KMS-11 (cell line): ENCODE results near the gene MARF1.

Source experiments
- H2AFZ ChIP-seq: fragments of 200-600 bp; sonication (generic); 2 replicates; pipeline ENCODE4 v1.6.1; 2016; ENCODE audit warnings: antibody characterized with exemption, mixed run types, low read depth
- H3K27ac ChIP-seq: fragments of 200-600 bp; sonication (generic); 2 replicates; pipeline ENCODE4 v1.6.1; 2016; ENCODE audit warnings: mild to moderate bottlenecking, mixed run types
- H3K27me3 ChIP-seq: fragments of 200-600 bp; sonication (generic); 2 replicates; pipeline ENCODE4 v1.6.1; 2017; ENCODE audit warnings: mild to moderate bottlenecking, low read depth, mixed run types, moderate library complexity; ENCODE audit not compliant: insufficient read depth
- H3K36me3 ChIP-seq: fragments of 200-600 bp; sonication (generic); 2 replicates; pipeline ENCODE4 v1.6.1; 2017; ENCODE audit warnings: mild to moderate bottlenecking, mixed run types; ENCODE audit not compliant: insufficient read depth
- H3K4me1 ChIP-seq: fragments of 200-600 bp; sonication (generic); 2 replicates; pipeline ENCODE4 v1.6.1; 2016; ENCODE audit warnings: mild to moderate bottlenecking, low read depth, mixed run types; ENCODE audit not compliant: poor library complexity, severe bottlenecking
- H3K4me2 ChIP-seq: fragments of 200-600 bp; sonication (generic); 2 replicates; pipeline ENCODE4 v1.7.0; 2016; ENCODE audit warnings: mild to moderate bottlenecking, mixed run types
- H3K4me3 ChIP-seq: fragments of 200-600 bp; sonication (generic); IDR thresholded peaks from 2 replicates; pipeline ENCODE4 v1.6.1; 2017; ENCODE audit warnings: low read depth, low read length, mixed read lengths; ENCODE audit not compliant: insufficient read depth
- H3K79me2 ChIP-seq: fragments of 200-600 bp; sonication (generic); 2 replicates; pipeline ENCODE4 v1.6.1; 2016; ENCODE audit warnings: low read depth, mixed run types; ENCODE audit not compliant: insufficient read depth
- H3K9ac ChIP-seq: fragments of 200-600 bp; sonication (generic); 2 replicates; pipeline ENCODE4 v1.6.1; 2016; ENCODE audit warnings: mild to moderate bottlenecking, mixed run types
- H4K20me1 ChIP-seq: fragments of 200-600 bp; sonication (generic); 2 replicates; pipeline ENCODE4 v1.6.1; 2016; ENCODE audit warnings: mild to moderate bottlenecking, mixed run types; ENCODE audit not compliant: insufficient read depth
- CTCF ChIP-seq: fragments of 200-600 bp; sonication (generic); conservative IDR thresholded peaks from 2 replicates; pipeline ENCODE4 v1.6.1; 2017; ENCODE audit warnings: low read depth, mild to moderate bottlenecking, antibody characterized with exemption, low read length, moderate library complexity, mixed read lengths

MARF1 gene

GRCh38 chr16:15564604-15565339 is 78.2 kb downstream of the MARF1 start:
- Histone ChIP-seq H3K4me1 (no peaks in the 10 kb centered on the region), H3K27ac (no peak overlapping the region), H3K27me3 (no peaks in the 10 kb centered on the region), H2AFZ (no peak overlapping the region), H3K4me3 (no peak overlapping the region), H3K9ac (no peak overlapping the region), H3K36me3 (no peaks in the 10 kb centered on the region), H4K20me1 (no peaks in the 10 kb centered on the region), H3K79me2 (no peaks in the 10 kb centered on the region), H3K4me2 (no peak overlapping the region)
- TF ChIP-seq CTCF, result no peak

- no peak overlapping the region for H3K4me3 ChIP-seq
- H3K27ac ChIP-seq, result no peak overlapping the region
- no peaks in the 10 kb centered on the region for H3K27me3 ChIP-seq
- no peak overlapping the region for H3K9ac ChIP-seq
- H4K20me1 ChIP-seq, result no peaks in the 10 kb centered on the region
- H3K79me2 ChIP-seq, result no peaks in the 10 kb centered on the region
- H3K4me2 ChIP-seq, result no peak overlapping the region
- TF ChIP-seq CTCF, result no peak
- no peaks in the 10 kb centered on the region for H3K36me3 ChIP-seq
- H2AFZ ChIP-seq, result no peak overlapping the region
- H3K4me1 ChIP-seq, result no peaks in the 10 kb centered on the region
Measured at GRCh38 chr16:15559176-15559575, 83.8 kb downstream of the MARF1 start.

- TF ChIP-seq CTCF, result no peak
- Histone ChIP-seq H3K27me3 (no peaks in the 10 kb centered on the region), H3K4me3 (no peak overlapping the region), H4K20me1 (no peaks in the 10 kb centered on the region), H3K4me1 (no peaks in the 10 kb centered on the region), H2AFZ (no peak overlapping the region), H3K9ac (no peak overlapping the region), H3K4me2 (no peak overlapping the region), H3K27ac (no peak overlapping the region), H3K79me2 (no peaks in the 10 kb centered on the region), H3K36me3 (no peaks in the 10 kb centered on the region)
Measured at GRCh38 chr16:15557258-15557657, 85.7 kb downstream of the MARF1 start.

- no peak overlapping the region for H2AFZ ChIP-seq
- no peaks in the 10 kb centered on the region for H3K36me3 ChIP-seq
- no peak overlapping the region for H3K27ac ChIP-seq
- H3K4me3 ChIP-seq, result no peak overlapping the region
- H3K4me2 ChIP-seq, result no peak overlapping the region
- no peaks in the 10 kb centered on the region for H4K20me1 ChIP-seq
- no peak for TF ChIP-seq CTCF
- H3K4me1 ChIP-seq, result no peaks in the 10 kb centered on the region
- no peaks in the 10 kb centered on the region for H3K27me3 ChIP-seq
- no peak overlapping the region for H3K9ac ChIP-seq
- no peaks in the 10 kb centered on the region for H3K79me2 ChIP-seq
Measured at GRCh38 chr16:15556130-15556529, 86.8 kb downstream of the MARF1 start.
